OCI-LY3 (cell line): Measurements from ENCODE around the gene SEPSECS.
A peak's percentile ranks its signal among the peaks of the same experiment; 100 is the strongest.

Source experiments
- H2AFZ ChIP-seq: fragments of 200-600, 300-600 bp; shearing (Covaris generic); 2 replicates; pipeline ENCODE4 v1.6.0; 2014; ENCODE audit warnings: antibody characterized with exemption, low read depth, low read length
- H3K27ac ChIP-seq: fragments of 200-600, 300-600 bp; sonication (generic); 2 replicates; pipeline ENCODE4 v1.5.1; 2014; ENCODE audit warnings: mild to moderate bottlenecking, low read length, moderate library complexity, mixed read lengths
- H3K27me3 ChIP-seq: fragments of 200-600, 300-600 bp; sonication (generic); 2 replicates; pipeline ENCODE4 v1.6.1; 2014; ENCODE audit warnings: low read depth, low read length, mixed read lengths
- H3K36me3 ChIP-seq: fragments of 200-600, 300-600 bp; sonication (generic); replicated peaks from 2 replicates; pipeline ENCODE3; 2014; ENCODE audit warnings: low read depth, low read length, mixed read lengths
- H3K4me1 ChIP-seq: fragments of 300-600, 200-600 bp; sonication (generic); 2 replicates; pipeline ENCODE4 v1.6.1; 2014; ENCODE audit warnings: low read length, mixed read lengths
- H3K4me2 ChIP-seq: fragments of 200-600, 300-600 bp; sonication (generic); 2 replicates; pipeline ENCODE4 v1.6.1; 2014; ENCODE audit warnings: low read length, mixed read lengths
- H3K4me3 ChIP-seq: fragments of 300-600, 200-600 bp; sonication (generic); 2 replicates; pipeline ENCODE4 v1.5.1; 2014; ENCODE audit warnings: antibody characterized with exemption, mild to moderate bottlenecking, low read length, moderate library complexity
- H3K79me2 ChIP-seq: fragments of 300-600, 200-600 bp; shearing (Covaris generic); 2 replicates; pipeline ENCODE4 v1.6.1; 2014; ENCODE audit warnings: mild to moderate bottlenecking, low read length, mixed read lengths
- H3K9ac ChIP-seq: fragments of 300-600, 200-600 bp; shearing (Covaris generic); 2 replicates; pipeline ENCODE4 v1.6.0; 2014; ENCODE audit warnings: mild to moderate bottlenecking, low read length, moderate library complexity
- H3K9me3 ChIP-seq: fragments of 200-600, 300-600 bp; shearing (Covaris generic); 2 replicates; pipeline ENCODE4 v1.6.1; 2014; ENCODE audit warnings: low read length, mixed read lengths; ENCODE audit not compliant: insufficient read depth
- H4K20me1 ChIP-seq: fragments of 200-600, 300-600 bp; sonication (generic); 2 replicates; pipeline ENCODE4 v1.6.1; 2016; ENCODE audit warnings: low read length, mixed read lengths; ENCODE audit not compliant: insufficient read depth
- CTCF ChIP-seq: fragments of 200-600, 300-600 bp; sonication (generic); IDR thresholded peaks from 2 replicates; pipeline ENCODE4 v1.5.1; 2014; ENCODE audit warnings: antibody characterized with exemption, low read length, low read depth
- EZH2phosphoT487 ChIP-seq: fragments of 200-600 bp; shearing (Covaris generic); IDR thresholded peaks from 2 replicates; pipeline ENCODE4 v1.6.1; 2018; ENCODE audit warnings: antibody characterized with exemption, mixed run types, low read depth

SEPSECS gene

GRCh38 chr4:25144870-25145481 lies 15.3 kb downstream of the SEPSECS start:
- peak; percentile 66 for TF ChIP-seq CTCF
- TF ChIP-seq EZH2phosphoT487: no peak
- H3K4me1 ChIP-seq: no peaks in the 10 kb centered on the region
- H3K79me2 ChIP-seq: no peaks in the 10 kb centered on the region
- no peak overlapping the region for H3K9ac ChIP-seq
- no peaks in the 10 kb centered on the region for H4K20me1 ChIP-seq
- H3K4me2 ChIP-seq: no peak overlapping the region
- H3K36me3 ChIP-seq: peaks cover 17% of the 10 kb centered on the region
- no peak overlapping the region for H3K27ac ChIP-seq
- H2AFZ ChIP-seq: no peak overlapping the region
- H3K9me3 ChIP-seq: no peaks in the 10 kb centered on the region
- H3K4me3 ChIP-seq: no peak overlapping the region
- H3K27me3 ChIP-seq: no peaks in the 10 kb centered on the region

DNA sequence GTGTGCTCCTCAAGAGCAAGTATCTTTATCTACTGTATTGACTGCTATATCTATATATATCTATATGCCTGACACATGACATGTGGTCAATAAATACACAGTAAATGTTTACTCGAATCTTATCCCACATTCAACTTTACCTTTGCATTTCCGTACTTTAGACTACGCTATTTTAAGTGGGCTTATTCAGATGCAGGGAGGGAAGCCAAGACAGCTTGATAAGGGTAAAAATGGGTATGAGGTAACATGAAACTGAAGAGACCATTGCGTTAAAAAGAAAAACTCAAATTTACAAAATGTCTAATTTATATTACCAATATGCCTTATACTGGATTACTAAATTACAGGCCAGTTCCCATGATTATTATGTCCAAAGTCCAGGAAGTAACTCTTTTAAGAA lies 17.8 kb downstream of the SEPSECS start:
- Histone ChIP-seq H3K27ac (no peak overlapping the region), H2AFZ (no peak overlapping the region), H3K27me3 (no peaks in the 10 kb centered on the region), H3K9me3 (no peaks in the 10 kb centered on the region), H3K36me3 (peaks cover 23% of the 10 kb centered on the region), H3K9ac (no peak overlapping the region), H3K4me3 (no peak overlapping the region), H4K20me1 (no peaks in the 10 kb centered on the region), H3K79me2 (no peaks in the 10 kb centered on the region), H3K4me1 (no peaks in the 10 kb centered on the region), H3K4me2 (no peak overlapping the region)
- TF ChIP-seq CTCF (no peak), EZH2phosphoT487 (no peak)

GRCh38 chr4:25141592-25141991 lies 18.7 kb downstream of the SEPSECS start:
- no peak for TF ChIP-seq CTCF
- TF ChIP-seq EZH2phosphoT487: no peak
- Histone ChIP-seq H4K20me1 (no peaks in the 10 kb centered on the region), H2AFZ (no peak overlapping the region), H3K9ac (no peak overlapping the region), H3K4me3 (no peak overlapping the region), H3K27me3 (no peaks in the 10 kb centered on the region), H3K9me3 (no peaks in the 10 kb centered on the region), H3K36me3 (peaks cover 23% of the 10 kb centered on the region), H3K4me1 (no peaks in the 10 kb centered on the region), H3K79me2 (no peaks in the 10 kb centered on the region), H3K27ac (no peak overlapping the region), H3K4me2 (no peak overlapping the region)

DNA sequence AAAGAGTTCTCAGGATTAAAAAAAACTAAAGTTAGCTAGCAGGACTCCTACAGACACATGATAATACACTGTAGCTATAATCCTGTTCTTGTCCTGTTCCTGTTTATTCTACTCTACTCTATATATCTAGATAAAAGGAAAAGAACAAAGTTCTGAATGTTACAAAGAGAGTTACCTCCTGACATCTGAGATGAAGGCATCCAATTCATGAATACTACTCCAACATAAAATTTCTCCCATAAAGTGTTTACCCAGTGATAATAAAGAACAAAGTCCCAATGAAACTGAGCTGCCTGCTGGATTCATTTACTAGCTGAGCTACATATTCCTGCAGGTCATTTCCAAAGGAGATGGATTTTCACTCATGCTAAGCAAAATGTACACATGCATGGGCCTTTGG lies 27.1 kb downstream of the SEPSECS start:
- Histone ChIP-seq H3K79me2 (no peaks in the 10 kb centered on the region), H3K4me3 (no peak overlapping the region), H4K20me1 (no peaks in the 10 kb centered on the region), H3K27ac (no peak overlapping the region), H3K27me3 (no peaks in the 10 kb centered on the region), H3K9me3 (no peaks in the 10 kb centered on the region), H3K36me3 (no peaks in the 10 kb centered on the region), H3K4me1 (peaks cover 14% of the 10 kb centered on the region), H3K4me2 (no peak overlapping the region), H3K9ac (no peak overlapping the region), H2AFZ (no peak overlapping the region)
- TF ChIP-seq CTCF (no peak), EZH2phosphoT487 (no peak)
